K562 (cell line): ENCODE results near the gene ABHD5. TPM values are rescaled to one million over a fixed set of nuclear protein-coding genes. Genes with fewer than 3 reads are reported as not detected.

Source experiments
- BHLHE40 ChIP-seq: IDR thresholded peaks from 2 replicates; pipeline ENCODE4 v1.6.1; 2011; ENCODE audit warnings: low read length, improper control_type of control experiment
- CEBPB ChIP-seq: fragments of 450-650 bp; IDR thresholded peaks from 2 replicates; pipeline ENCODE4 v1.6.1; 2016; ENCODE audit warnings: missing genetic modification characterization, missing compliant biosample characterization
- CTBP1 ChIP-seq: fragments of 450-650 bp; IDR thresholded peaks from 2 replicates; pipeline ENCODE4 v1.6.1; 2016; ENCODE audit warnings: borderline replicate concordance
- CTCF ChIP-seq, 3 experiments: IDR thresholded peaks in 2 of 3; conservative IDR thresholded peaks in 1 of 3; 2 replicates each; pipeline ENCODE4 v1.5.1; 2011 to 2012; ENCODE audit warnings: low read length in 3 of 3, mild to moderate bottlenecking in 3 of 3, control low read depth in 2 of 3, improper control_type of control experiment in 1 of 3, inconsistent platforms in 1 of 3, low read depth in 1 of 3, mixed read lengths in 1 of 3, moderate library complexity in 1 of 3; ENCODE audit not compliant: insufficient read depth in 2 of 3
- E2F4 ChIP-seq: sonication (generic); formaldehyde crosslinking; IDR thresholded peaks from 2 replicates; pipeline ENCODE4 v1.8.0; 2022; ENCODE audit warnings: mild to moderate bottlenecking, low read depth, missing genetic modification reagents
- GMEB1 ChIP-seq: fragments of 250-450 bp; sonication (Bioruptor Pico); IDR thresholded peaks from 2 replicates; pipeline ENCODE4 v1.4.0; 2020; ENCODE audit warnings: mild to moderate bottlenecking
- MCM5 ChIP-seq: fragments of 450-650 bp; IDR thresholded peaks from 2 replicates; pipeline ENCODE4 v1.6.1; 2016; ENCODE audit warnings: low read depth
- MXD1 ChIP-seq: fragments of 250-450 bp; sonication (Bioruptor Pico); IDR thresholded peaks from 2 replicates; pipeline ENCODE4 v1.8.0; 2021; ENCODE audit warnings: borderline replicate concordance, mild to moderate bottlenecking, moderate library complexity; ENCODE audit not compliant: poor library complexity, severe bottlenecking
- SAP30 ChIP-seq: fragments of 200-600 bp; sonication (generic); IDR thresholded peaks from 2 replicates; pipeline ENCODE4 v1.6.1; 2012; ENCODE audit warnings: borderline replicate concordance, low read depth, mild to moderate bottlenecking, moderate library complexity, low read length, control low read depth, inconsistent platforms; ENCODE audit not compliant: insufficient read depth, poor library complexity, severe bottlenecking
- SMC3 ChIP-seq: conservative IDR thresholded peaks from 2 replicates; pipeline ENCODE4 v1.6.1; 2011; ENCODE audit warnings: low read depth, low read length, improper control_type of control experiment; ENCODE audit not compliant: insufficient read depth
- ZNF239 ChIP-seq: fragments of 250-450 bp; sonication (Bioruptor Pico); IDR thresholded peaks from 2 replicates; pipeline ENCODE4 v1.4.0; 2020; ENCODE audit warnings: mild to moderate bottlenecking
- ZNF592 ChIP-seq: fragments of 450-650 bp; IDR thresholded peaks from 2 replicates; pipeline ENCODE4 v1.6.1; 2017; ENCODE audit warnings: antibody characterized with exemption, mild to moderate bottlenecking
- ZNF707 ChIP-seq: fragments of 250-450 bp; sonication (Bioruptor Pico); conservative IDR thresholded peaks from 2 replicates; pipeline ENCODE4 v1.8.0; 2022; ENCODE audit warnings: inconsistent platforms, mild to moderate bottlenecking, moderate library complexity
- ZSCAN29 ChIP-seq: fragments of 450-650 bp; IDR thresholded peaks from 2 replicates; pipeline ENCODE4 v1.6.1; 2017
- polyA plus RNA-seq, 8 experiments: library from polyadenylated mRNA; depleted of rRNA in 4 of 8; stranded (reverse) in 5 of 8; unstranded in 3 of 8; fragments of >200 nt; fragmentation: Nextera tagmentation in 2 of 8; fragmentation: Illumina TruSeq in 1 of 8; extraction: Ambion mirVana in 2 of 8; extraction: Trizol in 1 of 8; gene quantifications; 2 replicates each; pipeline versions ENCODE4 v1.2.1 to v1.2.3, GENCODE V29; 2011 to 2014; ENCODE audit warnings: inconsistent platforms in 1 of 8, missing spikeins in 1 of 8
- total RNA-seq, 7 experiments: library from RNA; depleted of rRNA in 6 of 7; stranded (reverse); fragments of >200 nt in 6 of 7; fragmentation: Illumina TruSeq in 2 of 7; extraction: Trizol in 2 of 7; gene quantifications; 2 replicates each; pipeline versions ENCODE4 v1.2.1 to v1.2.3, GENCODE V29; 2011 to 2021; ENCODE audit warnings: low replicate concordance in 1 of 7
- TF ChIP-seq, protein P1 (sequence below): fragments of 450-650 bp; formaldehyde crosslinking; IDR thresholded peaks from 2 replicates; pipeline ENCODE4 v1.4.0; 2022; ENCODE audit warnings: mild to moderate bottlenecking, moderate library complexity

ABHD5 gene
- total and polyA plus RNA-seq, 9 of the 15 experiments (the other 6 are each of a cell fraction or from before 2014, with no cell fraction given), result 27.8 to 61.7 (median 39.9) TPM

DNA sequence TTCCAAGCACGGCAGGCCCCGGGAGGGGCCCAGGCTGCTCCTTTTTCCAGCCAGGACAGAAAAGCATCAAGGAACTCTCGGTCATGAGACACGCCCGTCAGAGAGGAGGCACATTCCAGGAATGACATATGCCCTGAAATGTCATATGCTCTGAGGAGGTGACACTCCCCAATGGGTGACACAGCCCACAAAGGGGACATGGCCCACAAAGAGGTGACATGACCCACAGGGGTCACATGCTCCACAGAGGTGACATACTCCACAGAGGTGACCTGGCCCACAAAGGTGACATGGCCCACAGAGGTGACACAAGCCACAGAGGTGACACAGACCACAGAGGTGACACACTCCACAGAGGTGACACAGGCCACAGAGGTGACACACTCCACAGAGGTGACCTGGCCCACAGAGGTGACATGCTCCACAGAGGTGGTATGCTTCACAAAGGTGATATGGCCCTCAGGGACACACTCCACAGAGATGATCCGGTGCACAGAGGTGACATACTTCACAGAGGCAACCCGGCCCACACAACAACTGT lies 79.2 kb downstream of the ABHD5 start (continued):
- TF ChIP-seq ZNF592 (0 out of 2 replicates have a peak, but pooled peaks have one; percentile 41), MCM5 (no peak), E2F4 (CRISPR knock-in tag) (peak; percentile 80; the same call in 1 of the 2 replicates), ZNF707 (CRISPR knock-in tag) (no peak), SAP30 (peak; percentile 50), ZSCAN29 (no peak), CTCF (IDR thresholded peaks at IDR 0.05 in 2 of 3, conservative IDR thresholded peaks at IDR 0.05 in 1 of 3; ENCODE audit: insufficient read depth in 2 of 3, low read depth in 1 of 3, low read length in 3 of 3) (no peak), MXD1 (CRISPR knock-in tag) (no peak), CTBP1 (peak; percentile 61), CEBPB (tag) (no peak), GMEB1 (0 out of 2 replicates have a peak, but pooled peaks have one; percentile 7), ZNF239 (CRISPR knock-in tag) (no peak), SMC3 (no peak), BHLHE40 (peak; percentile 40)
- TF ChIP-seq, protein P1, sequence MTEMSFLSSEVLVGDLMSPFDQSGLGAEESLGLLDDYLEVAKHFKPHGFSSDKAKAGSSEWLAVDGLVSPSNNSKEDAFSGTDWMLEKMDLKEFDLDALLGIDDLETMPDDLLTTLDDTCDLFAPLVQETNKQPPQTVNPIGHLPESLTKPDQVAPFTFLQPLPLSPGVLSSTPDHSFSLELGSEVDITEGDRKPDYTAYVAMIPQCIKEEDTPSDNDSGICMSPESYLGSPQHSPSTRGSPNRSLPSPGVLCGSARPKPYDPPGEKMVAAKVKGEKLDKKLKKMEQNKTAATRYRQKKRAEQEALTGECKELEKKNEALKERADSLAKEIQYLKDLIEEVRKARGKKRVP (CRISPR knock-in tag), result 0 out of 2 replicates have a peak, but pooled peaks have one; percentile 40
